CD4-positive, alpha-beta T cell treated with Interleukin-4 for 4 hours (primary cell): ENCODE measurements around the gene PCDH1.

ENCODE experiments used
- DNase-seq: peaks from one replicate; pipeline ENCODE4 v3.0.0-alpha.2; 2020

PCDH1 gene

DNA sequence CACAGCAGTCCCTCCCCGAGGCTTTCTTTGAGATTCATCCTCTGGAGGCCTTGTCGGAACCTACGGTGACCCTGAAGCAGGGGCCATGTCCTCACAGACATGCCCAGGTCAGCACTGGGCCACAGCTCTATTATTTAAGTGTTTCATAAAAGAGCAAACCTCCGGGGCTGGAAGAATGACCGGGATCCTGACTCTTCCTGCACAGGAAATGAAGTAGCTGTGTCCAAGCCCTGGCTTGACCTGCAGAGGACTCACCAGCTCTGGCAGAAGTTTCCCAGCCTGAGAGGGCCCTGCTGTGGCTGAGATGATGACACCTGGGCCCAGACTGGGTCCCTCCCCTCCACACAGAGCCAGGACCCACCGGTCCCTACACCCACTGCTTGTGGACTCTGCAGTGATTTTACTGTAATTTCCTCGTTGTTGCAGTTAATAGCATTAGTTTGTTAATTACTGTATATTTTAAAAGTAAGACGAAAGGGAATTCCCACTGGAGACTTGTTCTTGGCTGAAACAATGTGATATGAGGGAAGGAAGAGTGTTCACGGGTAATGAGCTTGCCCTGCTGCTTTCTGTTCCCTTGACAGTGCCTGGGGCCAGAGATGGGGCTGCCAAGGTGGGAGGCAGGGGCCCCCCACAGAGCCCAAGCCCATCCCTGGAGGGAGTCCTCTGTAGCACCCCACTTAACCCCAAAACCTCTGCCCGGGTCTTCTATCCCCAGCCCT, 72.2 kb downstream of the PCDH1 start:
- no peak for DNase-seq

DNA sequence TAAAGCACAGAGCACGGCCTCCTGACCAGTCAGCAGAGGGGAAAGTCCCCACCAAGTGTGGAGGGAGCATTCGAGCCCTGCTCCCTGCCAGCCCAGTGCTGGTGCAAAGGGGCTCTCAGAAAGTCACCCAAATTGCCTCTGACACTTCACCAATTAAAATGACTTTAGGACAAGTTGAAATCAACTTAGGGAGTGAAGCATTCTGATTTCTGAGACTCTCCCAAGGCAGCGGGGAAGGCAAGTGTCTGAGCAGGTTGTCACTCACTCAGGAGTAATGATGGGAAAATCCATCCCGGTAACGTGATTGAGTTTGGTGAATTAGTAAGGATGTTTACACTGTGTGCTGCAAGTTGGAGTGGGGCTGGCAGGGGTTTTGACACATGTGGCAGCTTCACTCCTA, 73.7 kb downstream of the PCDH1 start:
- DNase-seq: no peak
